Measurements from ENCODE around the gene CCL3.

DNA sequence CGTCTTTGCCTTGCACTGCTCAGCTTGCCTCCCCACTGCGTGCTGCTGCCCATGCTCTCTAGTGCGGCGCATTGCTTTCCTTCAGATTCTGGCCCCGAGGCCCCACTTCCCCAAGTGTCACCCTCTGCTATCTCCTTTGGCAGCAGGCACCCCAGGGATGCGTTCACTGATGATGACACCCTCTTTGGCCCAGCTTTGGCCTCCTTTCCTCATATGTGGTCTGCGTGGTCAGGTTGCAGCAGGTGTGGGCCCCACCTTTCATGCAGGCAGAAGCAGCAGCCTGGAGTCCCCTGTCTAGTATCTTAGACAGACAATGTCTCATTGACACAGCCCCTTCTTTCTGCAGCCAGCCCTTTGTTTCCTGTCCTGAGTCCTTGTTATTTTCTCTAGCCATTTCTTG, 4.8 kb upstream of the CCL3 start:
- TF ChIP-seq, protein P1, sequence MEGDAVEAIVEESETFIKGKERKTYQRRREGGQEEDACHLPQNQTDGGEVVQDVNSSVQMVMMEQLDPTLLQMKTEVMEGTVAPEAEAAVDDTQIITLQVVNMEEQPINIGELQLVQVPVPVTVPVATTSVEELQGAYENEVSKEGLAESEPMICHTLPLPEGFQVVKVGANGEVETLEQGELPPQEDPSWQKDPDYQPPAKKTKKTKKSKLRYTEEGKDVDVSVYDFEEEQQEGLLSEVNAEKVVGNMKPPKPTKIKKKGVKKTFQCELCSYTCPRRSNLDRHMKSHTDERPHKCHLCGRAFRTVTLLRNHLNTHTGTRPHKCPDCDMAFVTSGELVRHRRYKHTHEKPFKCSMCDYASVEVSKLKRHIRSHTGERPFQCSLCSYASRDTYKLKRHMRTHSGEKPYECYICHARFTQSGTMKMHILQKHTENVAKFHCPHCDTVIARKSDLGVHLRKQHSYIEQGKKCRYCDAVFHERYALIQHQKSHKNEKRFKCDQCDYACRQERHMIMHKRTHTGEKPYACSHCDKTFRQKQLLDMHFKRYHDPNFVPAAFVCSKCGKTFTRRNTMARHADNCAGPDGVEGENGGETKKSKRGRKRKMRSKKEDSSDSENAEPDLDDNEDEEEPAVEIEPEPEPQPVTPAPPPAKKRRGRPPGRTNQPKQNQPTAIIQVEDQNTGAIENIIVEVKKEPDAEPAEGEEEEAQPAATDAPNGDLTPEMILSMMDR (IDR thresholded peaks at IDR 0.05) = no peak
- no peak for TF ChIP-seq POLR2A (IDR thresholded peaks at IDR 0.05)

Measured in Peyer's patch (tissue), 4 donors.